SK-N-SH (cell line): ENCODE results near the gene ARHGAP10. TPM values are rescaled to one million over a fixed set of nuclear protein-coding genes. Genes with fewer than 3 reads are reported as not detected.

Experiments used
- CTCF ChIA-PET: fragments of 300-600, 350-600 bp; formaldehyde crosslinking; extraction: SDS; loops from one replicate; lab custom pipeline; 2021; lab: Yijun Ruan, JAX
- POLR2A ChIA-PET: fragments of 350-600 bp; sonication (Branson Sonifier 250); formaldehyde crosslinking; extraction: SDS; loops from one replicate; lab custom pipeline; 2020; ENCODE audit warnings: antibody characterized with exemption, inconsistent platforms; lab: Yijun Ruan, JAX
- DNase-seq: peaks from one replicate; pipeline ENCODE4 v3.0.0; 2012
- H2AFZ ChIP-seq: fragments of 200-600 bp; sonication (generic); 2 replicates; pipeline ENCODE4 v1.8.1; 2016; ENCODE audit warnings: antibody characterized with exemption, mild to moderate bottlenecking, low read depth
- H3F3A ChIP-seq: fragments of 200-600 bp; sonication (generic); replicated peaks from 2 replicates; pipeline ENCODE3; 2016; ENCODE audit warnings: antibody characterized with exemption, mild to moderate bottlenecking; ENCODE audit not compliant: insufficient read depth
- H3K27ac ChIP-seq, 2 experiments: fragments of 200-500 bp in 1 of 2; fragments of 200-600 bp in 1 of 2; sonication (Bioruptor generic) in 1 of 2; sonication (generic), shearing (Covaris generic) in 1 of 2; 2 replicates each; pipeline versions ENCODE4 v1.5.1 to v1.6.1; 2014 to 2016; ENCODE audit warnings: low read depth in 2 of 2, inconsistent platforms in 1 of 2, low read length in 1 of 2, mild to moderate bottlenecking in 1 of 2, mixed read lengths in 1 of 2
- H3K27me3 ChIP-seq: fragments of 200-600 bp; sonication (generic), shearing (Covaris generic); 2 replicates; pipeline ENCODE4 v1.6.1; 2016; ENCODE audit warnings: mixed run types; ENCODE audit not compliant: insufficient read depth
- H3K36me3 ChIP-seq, 2 experiments: fragments of 200-500 bp in 1 of 2; fragments of 200-600 bp in 1 of 2; sonication (Bioruptor generic) in 1 of 2; sonication (generic) in 1 of 2; replicated peaks in 1 of 2; 2 replicates each; pipeline versions ENCODE3 to v1.5.1; 2014 to 2016; ENCODE audit warnings: low read length in 1 of 2, mild to moderate bottlenecking in 1 of 2; ENCODE audit not compliant: insufficient read depth in 2 of 2, control insufficient read depth in 1 of 2
- H3K4me1 ChIP-seq, 2 experiments: fragments of 200-500 bp in 1 of 2; fragments of 200-600 bp in 1 of 2; sonication (Bioruptor generic) in 1 of 2; sonication (generic), shearing (Covaris generic) in 1 of 2; 2 replicates each; pipeline versions ENCODE4 v1.5.1 to v1.6.1; 2014 to 2016; ENCODE audit warnings: low read depth in 1 of 2, low read length in 1 of 2, mixed run types in 1 of 2; ENCODE audit not compliant: insufficient read depth in 2 of 2, control insufficient read depth in 1 of 2
- H3K4me2 ChIP-seq: fragments of 200-600 bp; sonication (generic), shearing (Covaris generic); 2 replicates; pipeline ENCODE4 v1.6.1; 2017; ENCODE audit warnings: mixed run types
- H3K4me3 ChIP-seq, 2 experiments: fragments of 200-500 bp in 1 of 2; fragments of 200-600 bp in 1 of 2; sonication (Bioruptor generic) in 1 of 2; sonication (generic), shearing (Covaris generic) in 1 of 2; 2 replicates each; pipeline versions ENCODE4 v1.5.1 to v1.8.1; 2014 to 2016; ENCODE audit warnings: low read depth in 2 of 2, inconsistent platforms in 1 of 2, low read length in 1 of 2, mild to moderate bottlenecking in 1 of 2, mixed read lengths in 1 of 2, moderate library complexity in 1 of 2
- H3K79me2 ChIP-seq: fragments of 200-600 bp; sonication (generic); 2 replicates; pipeline ENCODE4 v1.8.1; 2017; ENCODE audit warnings: mild to moderate bottlenecking; ENCODE audit not compliant: insufficient read depth
- H3K9ac ChIP-seq: fragments of 200-600 bp; sonication (generic); 2 replicates; pipeline ENCODE4 v1.6.1; 2017; ENCODE audit warnings: mixed run types
- H3K9me2 ChIP-seq: fragments of 200-600 bp; sonication (generic); 2 replicates; pipeline ENCODE4 v1.6.1; 2017; ENCODE audit warnings: mixed run types
- H3K9me3 ChIP-seq: fragments of 200-600 bp; sonication (generic); 2 replicates; pipeline ENCODE4 v1.6.1; 2017; ENCODE audit warnings: mixed run types, mild to moderate bottlenecking, moderate library complexity
- H4K20me1 ChIP-seq: fragments of 200-600 bp; sonication (generic); 2 replicates; pipeline ENCODE4 v1.6.1; 2017; ENCODE audit warnings: mild to moderate bottlenecking, mixed run types; ENCODE audit not compliant: insufficient read depth
- CHD2 ChIP-seq: fragments of 150-350 bp; IDR thresholded peaks from 2 replicates; pipeline ENCODE4 v1.6.1; 2018; ENCODE audit warnings: low read length; ENCODE audit not compliant: partially characterized antibody
- EZH2phosphoT487 ChIP-seq: fragments of 200-600 bp; sonication (generic); IDR thresholded peaks from 2 replicates; pipeline ENCODE4 v1.6.1; 2017; ENCODE audit warnings: low read depth, mixed run types, mild to moderate bottlenecking, antibody characterized with exemption, moderate library complexity, borderline replicate concordance
- FOSL2 ChIP-seq: IDR thresholded peaks from 2 replicates; pipeline ENCODE4 v1.4.0; 2012; ENCODE audit warnings: low read depth, mild to moderate bottlenecking, moderate library complexity, borderline replicate concordance
- FOXJ3 ChIP-seq: sonication (generic); formaldehyde crosslinking; IDR thresholded peaks from 2 replicates; pipeline ENCODE4 v1.5.1; 2020; ENCODE audit warnings: mild to moderate bottlenecking, missing genetic modification reagents
- GABPA ChIP-seq: IDR thresholded peaks from 2 replicates; pipeline ENCODE4 v1.4.0; 2012; ENCODE audit warnings: low read depth, mild to moderate bottlenecking
- JUND ChIP-seq: IDR thresholded peaks from 2 replicates; pipeline ENCODE4 v1.4.0; 2012
- MEF2A ChIP-seq: IDR thresholded peaks from 2 replicates; pipeline ENCODE4 v1.4.0; 2012; ENCODE audit warnings: low read depth, borderline replicate concordance
- NFIC ChIP-seq: IDR thresholded peaks from 2 replicates; pipeline ENCODE4 v1.4.0; 2012; ENCODE audit warnings: borderline replicate concordance
- RFX5 ChIP-seq: IDR thresholded peaks from 2 replicates; pipeline ENCODE4 v1.6.1; 2012; ENCODE audit warnings: mild to moderate bottlenecking, improper control_type of control experiment, low read length
- SMC3 ChIP-seq: IDR thresholded peaks from 2 replicates; pipeline ENCODE4 v1.6.1; 2012; ENCODE audit warnings: low read depth, low read length, improper control_type of control experiment
- WGBS: methylation state at CpG from one replicate; pipeline ENCODE4 v1.1.6; 2017; ENCODE audit warnings: low lambda C conversion rate; 5-methylcytosine and 5-hydroxymethylcytosine counted together
- polyA plus RNA-seq, 3 experiments: library from polyadenylated mRNA; depleted of rRNA; stranded (reverse); fragments of >200 nt; gene quantifications; 2 replicates each; pipeline ENCODE4 v1.2.3, GENCODE V29; 2012
- TF ChIP-seq, protein P1 (sequence below): IDR thresholded peaks from 2 replicates; pipeline ENCODE4 v1.4.0; 2012; ENCODE audit warnings: low read depth, borderline replicate concordance
- TF ChIP-seq, protein P2 (sequence below): IDR thresholded peaks from 2 replicates; pipeline ENCODE4; 2012
- TF ChIP-seq, protein P3 (sequence below): fragments of 150-350 bp; IDR thresholded peaks from 2 replicates; pipeline ENCODE4 v1.6.1; 2016; ENCODE audit warnings: mild to moderate bottlenecking, low read depth, low read length
- TF ChIP-seq, protein P4 (sequence below): IDR thresholded peaks from 2 replicates; pipeline ENCODE4 v1.4.0; 2012; ENCODE audit warnings: low read depth, borderline replicate concordance

Gene ARHGAP10
- polyA plus RNA-seq, 1 of the 3 experiments (the other 2 are of a cell fraction) = 15.1 TPM

DNA sequence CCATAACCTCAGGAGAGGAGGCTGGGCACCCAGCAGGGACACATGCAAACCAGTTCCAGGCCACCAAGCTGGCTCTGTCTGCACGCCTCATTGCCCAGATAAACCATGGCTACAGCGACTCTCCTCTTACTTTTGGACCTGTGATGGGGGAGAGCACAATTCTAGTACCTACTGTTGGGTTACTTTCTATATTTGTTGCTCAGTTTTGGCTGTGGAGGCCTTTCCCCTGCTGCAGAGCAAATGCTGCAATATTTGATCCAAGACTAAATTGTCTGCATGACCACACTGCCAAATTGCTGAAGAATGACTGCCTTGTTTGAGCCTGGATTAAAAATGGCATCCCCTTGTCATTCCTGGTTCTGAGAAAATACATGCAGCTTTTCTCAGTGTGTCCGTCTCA is 253.5 kb downstream of the ARHGAP10 start (continued):
- TF ChIP-seq, protein P1, sequence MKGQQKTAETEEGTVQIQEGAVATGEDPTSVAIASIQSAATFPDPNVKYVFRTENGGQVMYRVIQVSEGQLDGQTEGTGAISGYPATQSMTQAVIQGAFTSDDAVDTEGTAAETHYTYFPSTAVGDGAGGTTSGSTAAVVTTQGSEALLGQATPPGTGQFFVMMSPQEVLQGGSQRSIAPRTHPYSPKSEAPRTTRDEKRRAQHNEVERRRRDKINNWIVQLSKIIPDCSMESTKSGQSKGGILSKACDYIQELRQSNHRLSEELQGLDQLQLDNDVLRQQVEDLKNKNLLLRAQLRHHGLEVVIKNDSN = no peak
- TF ChIP-seq SMC3 = no peak
- TF ChIP-seq EZH2phosphoT487 = no peak
- TF ChIP-seq, protein P2, sequence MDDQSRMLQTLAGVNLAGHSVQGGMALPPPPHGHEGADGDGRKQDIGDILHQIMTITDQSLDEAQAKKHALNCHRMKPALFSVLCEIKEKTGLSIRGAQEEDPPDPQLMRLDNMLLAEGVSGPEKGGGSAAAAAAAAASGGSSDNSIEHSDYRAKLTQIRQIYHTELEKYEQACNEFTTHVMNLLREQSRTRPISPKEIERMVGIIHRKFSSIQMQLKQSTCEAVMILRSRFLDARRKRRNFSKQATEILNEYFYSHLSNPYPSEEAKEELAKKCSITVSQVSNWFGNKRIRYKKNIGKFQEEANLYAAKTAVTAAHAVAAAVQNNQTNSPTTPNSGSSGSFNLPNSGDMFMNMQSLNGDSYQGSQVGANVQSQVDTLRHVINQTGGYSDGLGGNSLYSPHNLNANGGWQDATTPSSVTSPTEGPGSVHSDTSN = no peak
- no peak for TF ChIP-seq RFX5
- TF ChIP-seq NFIC = no peak
- TF ChIP-seq, all 33 proteins: peak for 0

DNA sequence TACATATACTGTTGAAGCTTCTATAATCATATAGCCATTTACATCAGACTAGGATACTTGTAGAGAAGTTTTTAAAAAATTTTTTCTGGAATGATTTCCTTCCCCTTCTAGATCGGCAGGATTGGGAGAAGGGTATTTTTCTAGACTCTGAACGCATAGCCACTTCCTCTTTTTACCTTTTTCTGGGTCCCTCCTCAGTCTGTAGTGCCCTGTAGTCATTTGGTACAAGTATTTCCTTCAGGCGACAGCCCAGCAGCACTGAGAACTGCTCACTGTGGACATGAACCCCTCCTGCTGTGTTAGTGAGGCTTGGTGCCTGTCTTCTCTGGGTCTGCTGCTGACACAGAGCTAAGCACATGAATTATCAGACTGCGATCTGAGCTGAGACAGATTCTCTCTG is 255.4 kb downstream of the ARHGAP10 start:
- Histone ChIP-seq H3K27me3 (no peaks in the 10 kb centered on the region), H3K36me3 (peaks cover 0 to 2% of the 10 kb centered on the region in 2 experiments), H2AFZ (no peak overlapping the region), H3K79me2 (peaks cover 9% of the 10 kb centered on the region; the same call in 1 of the 2 replicates), H3K4me3 (no peak overlapping the region), H3K9me2 (no peaks in the 10 kb centered on the region), H3K27ac (no peak overlapping the region), H3K9ac (no peak overlapping the region), H3K4me2 (no peak overlapping the region), H4K20me1 (no peaks in the 10 kb centered on the region), H3F3A (no peaks in the 10 kb centered on the region), H3K9me3 (no peaks in the 10 kb centered on the region), H3K4me1 (no peaks in the 10 kb centered on the region; a peak in 2 of 4 replicates)
- DNase-seq = no peak
- ChIA-PET CTCF (interaction anchor here (1.0 kb wide), 1 partner anchor 10 kb away, joined by 4 read pairs; no protein-coding TSS in a partner anchor), POLR2A (no interaction called here)
- WGBS = 97% methylated on average over 4 of the region's 4 CpGs
- TF ChIP-seq, protein P2 = no peak
- no peak for TF ChIP-seq MEF2A

DNA sequence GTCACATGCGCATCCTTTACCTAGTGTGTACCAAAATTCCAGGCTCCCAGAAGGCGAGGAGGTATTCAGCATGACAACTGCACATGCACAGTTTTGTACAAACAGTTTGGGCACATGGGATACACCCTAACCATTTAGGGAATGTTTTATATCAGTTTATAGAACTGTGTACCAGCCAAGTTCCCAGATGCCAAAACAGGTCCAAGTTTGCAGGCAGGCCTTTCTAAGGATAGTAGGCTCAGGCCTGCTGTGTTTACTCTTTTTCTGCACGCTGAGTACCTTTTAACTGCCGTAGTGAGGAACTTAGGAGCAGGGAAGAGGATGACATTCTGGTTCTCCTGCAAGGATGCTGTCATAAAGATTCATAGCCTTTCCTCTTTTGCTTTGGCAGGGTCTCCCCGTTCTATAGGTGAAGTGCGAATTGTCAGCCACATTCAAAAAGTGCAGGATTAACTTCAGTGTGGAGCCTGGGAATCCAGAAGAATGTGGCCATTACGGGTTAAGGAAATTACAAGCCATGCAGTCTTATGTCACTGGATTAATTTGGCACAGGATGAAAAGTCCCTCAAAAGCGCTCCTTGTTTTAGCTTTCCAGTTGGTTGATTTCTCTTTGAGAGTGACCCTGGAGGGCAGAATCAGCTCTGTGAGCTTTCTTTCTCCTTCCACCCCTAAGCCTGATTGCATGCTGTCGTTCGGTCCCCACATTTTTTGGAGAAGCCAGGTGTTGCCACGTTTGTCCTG is 259.8 kb downstream of the ARHGAP10 start:
- H3K9me3 ChIP-seq = no peaks in the 10 kb centered on the region
- POLR2A ChIA-PET = no interaction called here
- DNase-seq = no peak
- H3K27ac ChIP-seq = no peak overlapping the region
- H4K20me1 ChIP-seq = no peaks in the 10 kb centered on the region
- H3F3A ChIP-seq = no peaks in the 10 kb centered on the region
- CTCF ChIA-PET = interaction anchor here (0.5 kb wide), 1 partner anchor 586 kb away, joined by 3 read pairs; no protein-coding TSS in a partner anchor
- peaks cover 0 to 9% of the 10 kb centered on the region in 2 experiments; a peak in 2 of 4 replicates for H3K4me1 ChIP-seq
- WGBS = 97% methylated on average over 11 of the region's 11 CpGs
- no peaks in the 10 kb centered on the region for H3K9me2 ChIP-seq
- H3K9ac ChIP-seq = no peak overlapping the region
- H3K4me3 ChIP-seq = no peak overlapping the region
- no peak overlapping the region for H2AFZ ChIP-seq
- H3K36me3 ChIP-seq = peaks cover 0 to 2% of the 10 kb centered on the region in 2 experiments
- H3K27me3 ChIP-seq = no peaks in the 10 kb centered on the region
- H3K79me2 ChIP-seq = no peaks in the 10 kb centered on the region
- no peak overlapping the region for H3K4me2 ChIP-seq
- TF ChIP-seq GABPA = no peak
- TF ChIP-seq, protein P3, sequence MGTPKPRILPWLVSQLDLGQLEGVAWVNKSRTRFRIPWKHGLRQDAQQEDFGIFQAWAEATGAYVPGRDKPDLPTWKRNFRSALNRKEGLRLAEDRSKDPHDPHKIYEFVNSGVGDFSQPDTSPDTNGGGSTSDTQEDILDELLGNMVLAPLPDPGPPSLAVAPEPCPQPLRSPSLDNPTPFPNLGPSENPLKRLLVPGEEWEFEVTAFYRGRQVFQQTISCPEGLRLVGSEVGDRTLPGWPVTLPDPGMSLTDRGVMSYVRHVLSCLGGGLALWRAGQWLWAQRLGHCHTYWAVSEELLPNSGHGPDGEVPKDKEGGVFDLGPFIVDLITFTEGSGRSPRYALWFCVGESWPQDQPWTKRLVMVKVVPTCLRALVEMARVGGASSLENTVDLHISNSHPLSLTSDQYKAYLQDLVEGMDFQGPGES = no peak
- TF ChIP-seq CHD2 = no peak
- TF ChIP-seq JUND = no peak
- TF ChIP-seq, protein P1 = no peak
- TF ChIP-seq FOSL2 = no peak
- no peak for TF ChIP-seq EZH2phosphoT487
- TF ChIP-seq, protein P4, sequence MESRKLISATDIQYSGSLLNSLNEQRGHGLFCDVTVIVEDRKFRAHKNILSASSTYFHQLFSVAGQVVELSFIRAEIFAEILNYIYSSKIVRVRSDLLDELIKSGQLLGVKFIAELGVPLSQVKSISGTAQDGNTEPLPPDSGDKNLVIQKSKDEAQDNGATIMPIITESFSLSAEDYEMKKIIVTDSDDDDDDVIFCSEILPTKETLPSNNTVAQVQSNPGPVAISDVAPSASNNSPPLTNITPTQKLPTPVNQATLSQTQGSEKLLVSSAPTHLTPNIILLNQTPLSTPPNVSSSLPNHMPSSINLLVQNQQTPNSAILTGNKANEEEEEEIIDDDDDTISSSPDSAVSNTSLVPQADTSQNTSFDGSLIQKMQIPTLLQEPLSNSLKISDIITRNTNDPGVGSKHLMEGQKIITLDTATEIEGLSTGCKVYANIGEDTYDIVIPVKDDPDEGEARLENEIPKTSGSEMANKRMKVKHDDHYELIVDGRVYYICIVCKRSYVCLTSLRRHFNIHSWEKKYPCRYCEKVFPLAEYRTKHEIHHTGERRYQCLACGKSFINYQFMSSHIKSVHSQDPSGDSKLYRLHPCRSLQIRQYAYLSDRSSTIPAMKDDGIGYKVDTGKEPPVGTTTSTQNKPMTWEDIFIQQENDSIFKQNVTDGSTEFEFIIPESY = no peak
- no peak for TF ChIP-seq FOXJ3 (CRISPR knock-in tag)
- no peak for TF ChIP-seq SMC3
